Measurements from ENCODE around the gene ATP6V0E2.
"Not testable (repeated sequence)": the region's sequence is repeated elsewhere in the genome, so short reads cannot be mapped to it uniquely, and the experiment has no call there.

The ATP6V0E2 gene

DNA sequence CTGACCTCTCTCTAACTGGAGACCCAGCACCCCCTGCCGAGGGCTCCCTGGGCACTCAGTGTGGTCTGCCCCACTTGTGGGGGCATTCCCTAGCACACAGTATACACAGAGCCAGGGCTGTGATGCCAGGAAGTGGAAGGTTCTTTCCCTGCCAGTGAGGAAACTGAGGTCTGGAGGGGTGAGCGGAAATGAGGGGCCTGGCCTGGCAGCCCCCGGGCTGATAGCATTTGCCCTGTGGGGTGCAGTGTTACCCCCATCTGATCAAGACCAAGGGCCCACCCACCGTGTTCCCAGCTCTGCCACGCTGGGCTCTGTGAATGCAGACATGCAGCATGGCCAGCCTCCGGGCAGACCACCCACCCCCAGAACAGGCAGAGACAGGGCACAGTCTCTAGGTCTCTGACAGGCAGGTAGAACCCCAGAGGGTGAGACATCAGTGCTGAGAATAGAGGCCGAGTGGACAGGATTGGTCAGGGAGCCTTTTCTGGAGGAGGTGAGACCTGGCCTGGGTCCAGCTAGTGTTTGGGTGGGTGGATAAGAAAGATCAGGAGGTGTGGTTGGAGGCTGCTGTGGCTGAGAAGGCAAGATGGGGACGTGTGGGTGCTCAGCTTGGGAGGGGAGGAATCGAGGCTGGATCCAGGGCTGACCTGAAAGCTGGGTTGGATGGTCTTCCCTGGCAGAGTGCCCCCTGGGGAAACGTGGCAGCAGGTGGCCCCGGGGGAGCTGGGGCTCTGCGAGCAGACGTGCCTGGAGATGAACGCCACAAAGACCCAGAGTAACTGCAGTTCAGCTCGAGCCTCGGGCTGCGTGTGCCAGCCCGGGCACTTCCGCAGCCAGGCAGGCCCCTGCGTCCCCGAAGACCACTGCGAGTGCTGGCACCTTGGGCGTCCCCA is 46.4 kb upstream of the ATP6V0E2 start:
- no peak overlapping the region for H3K4me3 ChIP-seq (ENCODE audit: low read depth, low read length)
- TF ChIP-seq, protein P1, sequence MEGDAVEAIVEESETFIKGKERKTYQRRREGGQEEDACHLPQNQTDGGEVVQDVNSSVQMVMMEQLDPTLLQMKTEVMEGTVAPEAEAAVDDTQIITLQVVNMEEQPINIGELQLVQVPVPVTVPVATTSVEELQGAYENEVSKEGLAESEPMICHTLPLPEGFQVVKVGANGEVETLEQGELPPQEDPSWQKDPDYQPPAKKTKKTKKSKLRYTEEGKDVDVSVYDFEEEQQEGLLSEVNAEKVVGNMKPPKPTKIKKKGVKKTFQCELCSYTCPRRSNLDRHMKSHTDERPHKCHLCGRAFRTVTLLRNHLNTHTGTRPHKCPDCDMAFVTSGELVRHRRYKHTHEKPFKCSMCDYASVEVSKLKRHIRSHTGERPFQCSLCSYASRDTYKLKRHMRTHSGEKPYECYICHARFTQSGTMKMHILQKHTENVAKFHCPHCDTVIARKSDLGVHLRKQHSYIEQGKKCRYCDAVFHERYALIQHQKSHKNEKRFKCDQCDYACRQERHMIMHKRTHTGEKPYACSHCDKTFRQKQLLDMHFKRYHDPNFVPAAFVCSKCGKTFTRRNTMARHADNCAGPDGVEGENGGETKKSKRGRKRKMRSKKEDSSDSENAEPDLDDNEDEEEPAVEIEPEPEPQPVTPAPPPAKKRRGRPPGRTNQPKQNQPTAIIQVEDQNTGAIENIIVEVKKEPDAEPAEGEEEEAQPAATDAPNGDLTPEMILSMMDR (IDR thresholded peaks at IDR 0.05; ENCODE audit: low read depth, low read length, missing control alignments) = no peak
- no peak for DNase-seq (ENCODE audit: low read depth)
- in situ Hi-C loops (cut with HindIII; ENCODE audit: low sequenced_read_pairs) = no loop called here

DNA sequence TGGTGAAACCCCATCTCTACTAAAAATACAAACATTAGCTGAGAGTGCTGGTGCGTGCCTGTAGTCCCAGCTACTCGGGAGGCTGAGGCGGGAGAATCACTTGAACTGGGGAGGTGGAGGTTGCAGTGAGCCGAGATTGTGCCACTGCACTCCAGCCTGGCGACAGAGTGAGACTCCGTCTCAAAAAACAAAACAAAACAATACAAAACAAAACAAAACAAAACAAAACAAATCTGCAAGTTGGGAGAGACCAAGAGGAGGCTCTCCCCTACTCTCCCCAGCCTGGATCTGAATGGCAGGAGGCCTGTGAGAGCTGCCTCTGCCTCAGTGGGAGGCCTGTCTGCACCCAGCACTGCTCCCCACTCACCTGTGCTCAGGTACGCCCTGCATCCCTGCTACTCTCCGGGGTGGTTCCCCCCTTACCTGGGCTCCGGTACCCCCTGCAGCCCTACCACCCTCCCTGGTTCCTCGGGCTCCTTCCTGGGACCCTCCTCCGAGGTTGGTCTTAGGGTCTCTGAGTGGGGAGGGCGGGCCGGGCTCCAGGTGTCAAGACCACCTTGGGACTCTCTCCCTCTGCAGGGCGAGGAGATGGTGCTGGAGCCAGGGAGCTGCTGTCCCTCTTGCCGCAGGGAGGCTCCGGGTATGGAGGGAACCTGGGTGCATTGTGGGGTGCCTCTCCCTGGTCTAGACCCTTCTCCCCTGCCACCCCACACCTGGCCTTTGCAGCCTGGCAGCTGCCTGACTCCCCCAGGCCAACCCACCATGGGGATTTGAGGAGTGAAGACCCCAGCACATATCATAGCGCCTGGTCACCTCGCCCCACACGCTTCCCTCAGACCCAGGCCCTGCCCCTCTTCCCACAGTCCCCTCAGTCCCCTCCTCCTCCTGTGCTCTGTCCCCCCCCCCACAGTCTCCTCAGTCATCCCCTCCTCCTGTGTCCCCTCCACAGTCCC is 45.1 kb upstream of the ATP6V0E2 start:
- no peak for DNase-seq (ENCODE audit: low read depth)
- TF ChIP-seq, protein P1 (IDR thresholded peaks at IDR 0.05; ENCODE audit: low read depth, low read length, missing control alignments) = no peak
- no peak overlapping the region for H3K4me3 ChIP-seq (ENCODE audit: low read depth, low read length)
- in situ Hi-C loops (cut with HindIII; ENCODE audit: low sequenced_read_pairs) = no loop called here

DNA sequence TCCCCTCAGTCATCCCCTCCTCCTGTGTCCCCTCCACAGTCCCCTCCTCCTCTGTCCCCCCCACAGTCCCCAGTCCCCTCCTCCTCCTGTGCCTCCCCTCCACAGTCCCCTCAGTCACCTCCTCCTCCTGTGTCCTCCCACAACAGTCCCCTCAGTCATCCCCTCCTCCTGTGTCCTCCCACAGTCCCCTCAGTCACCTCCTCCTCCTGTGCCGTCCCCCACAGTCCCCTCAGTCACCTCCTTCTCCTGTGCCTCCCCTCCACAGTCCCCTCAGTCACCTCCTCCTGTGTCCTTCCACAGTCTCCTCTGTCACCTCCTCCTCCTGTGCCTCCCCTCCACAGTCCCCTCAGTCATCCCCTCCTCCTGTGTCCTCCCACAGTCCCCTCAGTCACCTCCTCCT is 43.2 kb upstream of the ATP6V0E2 start:
- in situ Hi-C loops (cut with HindIII; ENCODE audit: low sequenced_read_pairs); DNase-seq (ENCODE audit: low read depth): not testable (repeated sequence)

DNA sequence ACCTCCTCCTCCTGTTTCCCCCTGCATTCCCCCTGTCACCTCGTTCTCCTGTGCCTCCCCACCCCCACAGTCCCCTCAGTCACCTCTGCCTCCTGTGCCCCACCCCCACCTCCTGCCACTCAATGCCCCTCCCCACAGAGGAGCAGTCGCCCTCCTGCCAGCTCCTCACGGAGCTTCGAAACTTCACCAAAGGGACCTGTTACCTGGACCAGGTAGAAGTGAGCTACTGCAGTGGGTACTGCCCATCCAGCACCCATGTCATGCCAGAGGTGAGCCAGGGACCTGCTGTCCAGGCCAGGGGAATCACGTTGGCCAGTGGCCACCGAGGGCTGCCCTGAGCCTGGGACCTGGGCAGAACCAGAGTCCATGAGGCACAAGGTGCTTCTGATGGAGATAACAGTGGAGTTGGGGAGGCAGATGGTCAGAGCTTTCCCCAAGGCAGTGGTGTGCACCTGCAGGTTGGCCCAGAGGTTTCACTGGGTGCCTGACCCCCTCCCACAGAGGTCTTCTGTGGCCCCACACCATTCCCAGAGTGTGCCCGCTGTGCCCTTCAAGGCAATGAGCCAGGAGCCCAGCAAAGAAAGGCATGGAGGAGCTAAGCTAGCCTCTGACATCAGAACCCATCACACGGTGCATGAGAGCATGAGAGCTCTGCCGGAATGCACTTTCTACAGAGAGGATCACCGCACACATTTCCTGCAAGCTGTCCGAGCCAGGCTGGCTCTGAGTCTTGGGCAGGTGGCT is 42.6 kb upstream of the ATP6V0E2 start:
- no peak for DNase-seq (ENCODE audit: low read depth)
- in situ Hi-C loops (cut with HindIII; ENCODE audit: low sequenced_read_pairs) = no loop called here
- H3K4me3 ChIP-seq (ENCODE audit: low read depth, low read length) = no peak overlapping the region
- TF ChIP-seq, protein P1 (IDR thresholded peaks at IDR 0.05; ENCODE audit: low read depth, low read length, missing control alignments) = no peak

More for the DNA sequence above, 43.2 kb upstream of the ATP6V0E2 start:
- not testable (repeated sequence) for H3K4me3 ChIP-seq (ENCODE audit: low read depth, low read length)

DNA sequence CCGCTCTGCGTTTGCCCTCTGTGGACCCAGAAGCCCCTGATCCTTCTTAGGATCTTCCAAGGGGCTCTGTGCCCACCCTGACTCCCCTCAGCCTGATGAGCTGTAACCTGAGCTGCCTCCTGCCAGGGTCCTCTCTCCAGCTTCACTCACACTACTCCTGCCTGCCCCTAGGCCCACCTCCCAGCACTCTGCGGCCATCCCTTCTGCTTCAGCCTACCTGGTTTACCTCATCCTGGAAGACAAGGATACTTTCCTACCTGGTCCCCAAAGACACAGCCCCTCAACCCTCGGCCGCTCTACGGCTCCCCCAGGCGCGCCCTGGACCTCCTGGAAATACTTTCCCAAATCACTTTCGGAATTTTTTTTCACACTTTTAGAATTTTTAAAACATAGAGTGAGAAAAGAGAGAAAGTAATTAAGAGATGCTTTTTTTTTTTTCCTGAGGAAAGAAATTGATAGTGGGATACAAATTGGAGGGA is 42.0 kb upstream of the ATP6V0E2 start:
- no peak for DNase-seq (ENCODE audit: low read depth)
- TF ChIP-seq, protein P1 (IDR thresholded peaks at IDR 0.05; ENCODE audit: low read depth, low read length, missing control alignments) = no peak
- H3K4me3 ChIP-seq (ENCODE audit: low read depth, low read length) = no peak overlapping the region
- in situ Hi-C loops (cut with HindIII; ENCODE audit: low sequenced_read_pairs) = no loop called here

DNA sequence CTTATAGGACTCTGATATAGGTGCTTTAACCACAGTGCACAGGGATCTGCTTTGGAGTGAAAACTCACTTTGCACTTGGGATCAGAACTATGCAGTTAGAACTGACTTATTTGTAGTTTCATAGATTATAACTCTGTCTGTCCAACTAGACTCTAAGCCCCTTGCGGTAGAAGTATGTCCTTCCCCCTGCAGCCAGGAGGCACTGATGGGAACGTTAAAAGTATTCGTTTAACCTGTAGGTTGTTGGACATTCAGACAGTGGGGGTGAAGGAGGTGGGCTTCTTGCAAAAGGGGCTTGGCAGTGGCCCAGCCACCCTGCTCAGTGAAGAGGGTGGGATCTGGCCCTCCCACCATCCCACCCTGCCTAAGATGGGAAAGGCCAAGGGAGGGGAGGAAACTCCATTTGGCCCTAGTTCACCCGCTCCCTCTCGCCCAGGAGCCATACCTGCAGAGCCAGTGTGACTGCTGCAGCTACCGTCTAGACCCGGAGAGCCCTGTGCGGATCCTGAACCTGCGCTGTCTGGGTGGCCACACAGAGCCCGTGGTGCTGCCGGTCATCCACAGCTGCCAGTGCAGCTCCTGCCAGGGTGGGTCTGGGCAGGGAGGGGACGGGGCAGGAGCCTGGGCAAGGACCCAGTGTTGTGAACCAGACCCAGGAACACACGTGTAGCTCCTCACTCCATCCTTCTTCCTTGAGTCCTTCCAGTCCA is 41.3 kb upstream of the ATP6V0E2 start:
- no peak overlapping the region for H3K4me3 ChIP-seq (ENCODE audit: low read depth, low read length)
- no peak for DNase-seq (ENCODE audit: low read depth)
- TF ChIP-seq, protein P1 (IDR thresholded peaks at IDR 0.05; ENCODE audit: low read depth, low read length, missing control alignments) = no peak
- in situ Hi-C loops (cut with HindIII; ENCODE audit: low sequenced_read_pairs) = no loop called here
